Epithelial cell of esophagus (primary cell): Measurements from ENCODE around the gene SHROOM3.

Experiments
- DNase-seq: peaks from one replicate; pipeline ENCODE4 v3.0.0; 2010; ENCODE audit warnings: low read depth
- H3K4me3 ChIP-seq: 2 replicates; pipeline ENCODE4 v1.5.1; 2011; ENCODE audit warnings: mild to moderate bottlenecking, low read length, control low read depth
- CTCF ChIP-seq: IDR thresholded peaks from 2 replicates; pipeline ENCODE4 v1.5.1; 2011; ENCODE audit warnings: low read depth, mild to moderate bottlenecking, low read length, control low read depth, inconsistent platforms; ENCODE audit not compliant: insufficient read depth; ENCODE audit errors: missing control alignments

SHROOM3 gene

GRCh38 chr4:76624931-76625715, 190.1 kb downstream of the SHROOM3 start:
- no peak for TF ChIP-seq CTCF
- H3K4me3 ChIP-seq, result no peak overlapping the region
- DNase-seq, result no peak

DNA sequence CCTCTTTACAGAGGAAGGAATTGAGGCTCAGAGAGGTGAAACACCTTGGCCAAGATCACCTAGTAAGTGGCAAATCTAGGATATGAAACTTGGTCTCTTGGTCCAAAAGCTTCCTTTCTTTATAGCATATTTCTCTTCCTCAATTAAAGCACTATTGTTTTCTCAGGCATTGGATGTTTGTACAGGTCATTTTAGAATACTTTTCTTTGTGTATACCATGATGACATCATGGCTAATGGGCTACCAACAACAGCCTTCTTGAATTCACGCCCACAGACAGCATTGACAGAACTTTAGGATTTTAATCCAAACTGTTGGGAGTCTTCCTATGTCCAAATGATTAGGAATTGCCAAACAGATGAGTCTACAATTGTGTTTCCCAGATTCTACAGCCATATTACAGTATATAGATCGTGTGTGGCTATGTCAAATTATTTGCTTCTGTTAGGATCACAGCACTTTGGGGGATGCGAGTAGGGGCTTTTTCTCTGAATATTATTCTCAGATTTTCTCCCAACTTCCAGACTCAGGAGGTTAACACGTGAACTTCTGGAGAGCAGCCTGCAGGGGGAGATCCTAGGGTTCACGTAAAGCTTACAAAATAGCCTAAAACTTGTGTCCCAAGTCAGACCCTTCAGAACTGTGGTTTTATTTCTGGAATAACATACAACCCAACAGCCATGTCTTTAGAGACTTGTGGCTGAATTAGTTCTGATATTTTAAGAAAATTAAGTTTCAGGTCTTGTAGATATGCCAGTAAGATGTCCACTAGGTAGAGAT, 191.8 kb downstream of the SHROOM3 start:
- DNase-seq, result no peak
- no peak overlapping the region for H3K4me3 ChIP-seq
- TF ChIP-seq CTCF, result peak; percentile 28

DNA sequence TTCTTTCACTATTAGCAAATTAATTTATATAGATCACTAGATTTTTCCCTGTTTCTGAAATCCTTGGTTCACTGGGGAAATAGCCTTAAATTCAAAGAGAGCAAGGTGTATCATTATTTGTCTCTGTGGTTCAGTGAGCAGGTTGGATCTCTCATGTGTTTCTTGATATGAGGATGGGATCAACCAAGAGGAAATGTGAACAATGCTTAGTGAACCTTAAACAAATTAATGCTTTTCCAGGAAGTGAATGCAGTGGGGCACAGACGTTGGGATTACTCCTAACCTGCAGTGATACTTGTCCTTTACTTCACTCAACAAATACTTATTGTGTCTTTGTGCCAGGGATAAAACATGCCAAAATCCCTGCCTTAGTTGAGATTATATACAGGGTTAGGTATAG, 193.2 kb downstream of the SHROOM3 start:
- no peak for DNase-seq
- no peak for TF ChIP-seq CTCF
- no peak overlapping the region for H3K4me3 ChIP-seq

DNA sequence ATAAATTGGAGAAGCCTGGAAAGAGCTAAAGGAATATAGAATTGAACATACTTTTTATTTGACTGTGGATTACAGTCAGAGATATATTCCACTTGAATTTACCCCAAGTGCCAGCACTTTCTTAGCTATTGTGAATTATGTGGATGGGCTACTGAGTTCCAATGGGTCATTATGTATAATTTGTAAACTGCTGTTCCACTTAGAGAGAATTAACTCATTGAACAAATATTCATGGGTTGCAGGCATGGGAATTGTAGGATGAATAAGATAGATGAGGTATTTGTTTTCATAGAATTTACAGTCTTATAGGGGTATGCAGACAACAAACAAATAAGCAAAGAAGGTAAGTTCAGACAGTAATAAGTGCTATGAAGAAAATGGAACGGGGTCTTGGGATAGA, 195.7 kb downstream of the SHROOM3 start:
- TF ChIP-seq CTCF, result no peak
- no peak overlapping the region for H3K4me3 ChIP-seq
- DNase-seq, result no peak

GRCh38 chr4:76634220-76634619, 199.2 kb downstream of the SHROOM3 start:
- TF ChIP-seq CTCF, result no peak
- H3K4me3 ChIP-seq, result no peak overlapping the region
- DNase-seq, result peak; percentile 88

GRCh38 chr4:76637712-76638361, 202.8 kb downstream of the SHROOM3 start:
- peak; percentile 80 for DNase-seq
- H3K4me3 ChIP-seq, result no peak overlapping the region
- peak; percentile 3 for TF ChIP-seq CTCF
